Measurements from ENCODE around the gene KLK13. TPM values are rescaled to one million over a fixed set of nuclear protein-coding genes. Genes with fewer than 3 reads are reported as not detected.
A peak's percentile ranks its signal among the peaks of the same experiment; 100 is the strongest.

KLK13 gene
- total RNA-seq, 1 donor from 2014 or later: 0.56 TPM

- peaks cover 7% of the 10 kb centered on the region for H3K36me3 ChIP-seq
- peak; percentile 98 to 99 for ATAC-seq
- H3K27me3 ChIP-seq (ENCODE audit: low read depth): no peaks in the 10 kb centered on the region
- TF ChIP-seq CTCF (IDR thresholded peaks at IDR 0.05): no peak
- H3K4me1 ChIP-seq: peaks cover 17% of the 10 kb centered on the region
- intact Hi-C loops (cut with DNase I): no loop called here
- peak within 1 kb of the TSS; percentile 81 for H3K4me3 ChIP-seq
- peak; percentile 99 for DNase-seq
- peak within 1 kb of the TSS; percentile 77 for H3K27ac ChIP-seq
- H3K9me3 ChIP-seq: no peaks in the 10 kb centered on the region
Observed at GRCh38 chr19:51108066-51108804, 43.3 kb upstream of the KLK13 start, which contains the start of gene CTU1. TSS of gene CTU1 (minus strand) at chr19:51108409. CDS start at chr19:51104569, 3,840 bp downstream.

- no peak for TF ChIP-seq CTCF (IDR thresholded peaks at IDR 0.05)
- Histone ChIP-seq H3K27me3 (ENCODE audit: low read depth) (no peaks in the 10 kb centered on the region), H3K27ac (peak overlapping the region; percentile 77), H3K36me3 (peaks cover 13% of the 10 kb centered on the region), H3K9me3 (no peaks in the 10 kb centered on the region), H3K4me1 (peaks cover 17% of the 10 kb centered on the region), H3K4me3 (peak overlapping the region; percentile 81)
- DNase-seq (no peak), ATAC-seq (peak; percentile 0 to 13)
- intact Hi-C loops (cut with DNase I): no loop called here
Observed at GRCh38 chr19:51107406-51108065, 42.6 kb upstream of the KLK13 start.

GRCh38 chr19:51103926-51104341 is 39.0 kb upstream of the KLK13 start:
- intact Hi-C loops (cut with DNase I): no loop called here
- Histone ChIP-seq H3K27ac (no peak overlapping the region), H3K27me3 (ENCODE audit: low read depth) (no peaks in the 10 kb centered on the region), H3K4me3 (no peak overlapping the region), H3K9me3 (no peaks in the 10 kb centered on the region), H3K36me3 (peaks cover 37% of the 10 kb centered on the region), H3K4me1 (peaks cover 14% of the 10 kb centered on the region)
- DNase-seq: no peak
- TF ChIP-seq CTCF (IDR thresholded peaks at IDR 0.05): no peak
- ATAC-seq: no peak

- DNase-seq (no peak), ATAC-seq (no peak)
- Histone ChIP-seq H3K4me1 (peaks cover 11% of the 10 kb centered on the region), H3K36me3 (peaks cover 42% of the 10 kb centered on the region), H3K27ac (no peak overlapping the region), H3K9me3 (no peaks in the 10 kb centered on the region), H3K27me3 (ENCODE audit: low read depth) (no peaks in the 10 kb centered on the region), H3K4me3 (no peak overlapping the region)
- TF ChIP-seq CTCF (IDR thresholded peaks at IDR 0.05): no peak
- intact Hi-C loops (cut with DNase I): no loop called here
Observed at GRCh38 chr19:51102991-51103390, 38.1 kb upstream of the KLK13 start.

- Histone ChIP-seq H3K27ac (no peak overlapping the region), H3K36me3 (peaks cover 45% of the 10 kb centered on the region), H3K27me3 (ENCODE audit: low read depth) (no peaks in the 10 kb centered on the region), H3K9me3 (no peaks in the 10 kb centered on the region), H3K4me1 (no peaks in the 10 kb centered on the region), H3K4me3 (no peak overlapping the region)
- intact Hi-C loops (cut with DNase I): no loop called here
- DNase-seq (no peak), ATAC-seq (no peak)
- TF ChIP-seq CTCF (IDR thresholded peaks at IDR 0.05): no peak
Observed at GRCh38 chr19:51101171-51101865, 36.4 kb upstream of the KLK13 start.
